ENCODE data around the gene SENP1. TPM values are rescaled to one million over a fixed set of nuclear protein-coding genes. Genes with fewer than 3 reads are reported as not detected.

Gene SENP1
- total and polyA plus RNA-seq, 2 of the 13 experiments (the other 11 are each of a cell fraction or from before 2014, with no cell fraction given), result 14.0 to 20.2 TPM

- in situ Hi-C loops (cut with HindIII; ENCODE audit: extremely low pct_ligation_motif_present, low pct_unique_long_range_greater_than_20kb), result no loop called here
- 99% methylated on average over 2 of the region's 2 CpGs for WGBS (ENCODE audit: low lambda C conversion rate)
- TF ChIP-seq ETV6 (CRISPR knock-in tag; conservative IDR thresholded peaks at IDR 0.05) (no peak), RCOR2 (CRISPR knock-in tag; IDR thresholded peaks at IDR 0.05) (no peak), ZNF816 (CRISPR knock-in tag; IDR thresholded peaks at IDR 0.05; ENCODE audit: borderline replicate concordance) (no peak), HIC2 (CRISPR knock-in tag; IDR thresholded peaks at IDR 0.05; ENCODE audit: low read depth) (no peak), YEATS2 (CRISPR knock-in tag; IDR thresholded peaks at IDR 0.05; ENCODE audit: borderline replicate concordance) (no peak), NFATC3 (CRISPR knock-in tag; IDR thresholded peaks at IDR 0.05) (no peak), ZNF20 (CRISPR knock-in tag; IDR thresholded peaks at IDR 0.05) (no peak), ZSCAN25 (CRISPR knock-in tag; IDR thresholded peaks at IDR 0.05) (no peak), HNRNPK (IDR thresholded peaks at IDR 0.05; ENCODE audit: low read depth, low read length, poor library complexity, severe bottlenecking) (no peak), ZNF564 (CRISPR knock-in tag; IDR thresholded peaks at IDR 0.05) (no peak), EP300 (IDR thresholded peaks at IDR 0.05; ENCODE audit: low read depth in 2 of 2, low read length in 2 of 2) (no peak), EP300 (CRISPR knock-in tag; IDR thresholded peaks at IDR 0.05; ENCODE audit: borderline replicate concordance) (no peak), ZFP41 (CRISPR knock-in tag; IDR thresholded peaks at IDR 0.05; ENCODE audit: borderline replicate concordance) (no peak), ZNF605 (CRISPR knock-in tag; IDR thresholded peaks at IDR 0.05) (no peak), ZFP36 (IDR thresholded peaks at IDR 0.05; ENCODE audit: borderline replicate concordance, low read depth, low read length, partially characterized antibody) (no peak), TGIF2 (CRISPR knock-in tag; IDR thresholded peaks at IDR 0.05) (no peak), ZNF282 (IDR thresholded peaks at IDR 0.05; ENCODE audit: partially characterized antibody) (no peak)
- Histone ChIP-seq H3K79me2 (ENCODE audit: insufficient read depth, low read length) (no peaks in the 10 kb centered on the region), H3K4me1 (ENCODE audit: insufficient read depth, low read length) (no peaks in the 10 kb centered on the region), H3K9me3 (ENCODE audit: low read length) (no peaks in the 10 kb centered on the region), H3K9ac (ENCODE audit: insufficient read depth, low read depth, low read length) (no peak overlapping the region), H3K27me3 (ENCODE audit: control insufficient read depth in 1 of 2, insufficient read depth in 2 of 2, low read length in 2 of 2) (no peaks in the 10 kb centered on the region), H3K27ac (ENCODE audit: extremely low read length, insufficient read depth, low read length) (no peak overlapping the region), H2AFZ (ENCODE audit: low read length) (no peak overlapping the region), H3K4me2 (ENCODE audit: low read depth, low read length) (no peak overlapping the region), H3K4me3 (replicated peaks in 1 of 3; ENCODE audit: insufficient read depth in 1 of 3, low read depth in 2 of 3, low read length in 3 of 3) (no peak overlapping the region), H4K20me1 (ENCODE audit: insufficient read depth, low read length) (no peaks in the 10 kb centered on the region), H3K36me3 (replicated peaks in 1 of 2; ENCODE audit: control insufficient read depth in 1 of 2, insufficient read depth in 2 of 2, low read length in 2 of 2) (peaks cover 3 to 33% of the 10 kb centered on the region in 2 experiments; a peak in 4 of 5 replicates)
- ATAC-seq (no peak), FAIRE-seq (no peak), DNase-seq (ENCODE audit: low spot score) (no peak)
- ChIA-PET POLR2A (no interaction called here), CTCF (ENCODE audit: low intra/inter-chr PET ratio, low total read pairs) (no interaction called here)
- BruUV-seq (replicated peaks), result no TSS peak
- intact Hi-C loops (cut with micrococcal nuclease; ENCODE audit: unreplicated experiment), result no loop called here
Measured at GRCh38 chr12:48077111-48077510, 28.8 kb downstream of the SENP1 start.

Measured in HepG2 (cell line).